GM12891 (cell line): ENCODE results near the gene MPZL1.

ENCODE experiments used
- DNase-seq: peaks from one replicate; pipeline ENCODE4 v3.0.0; 2011; ENCODE audit warnings: low spot score; ENCODE audit not compliant: insufficient read length
- FAIRE-seq: peaks from 2 replicates; lab custom pipeline; 2011; peaks lifted over from hg19 to GRCh38; lab: Jason Lieb, UNC
- PAX5 ChIP-seq: IDR thresholded peaks from 2 replicates; pipeline ENCODE4 v1.6.1; 2011; ENCODE audit warnings: low read length, moderate library complexity, mild to moderate bottlenecking; ENCODE audit not compliant: insufficient read depth, severe bottlenecking
- POLR2A ChIP-seq: IDR thresholded peaks from 2 replicates; pipeline ENCODE4 v1.6.1; 2011; ENCODE audit warnings: low read depth, low read length, control low read depth
- POLR2AphosphoS5 ChIP-seq: IDR thresholded peaks from 2 replicates; pipeline ENCODE4 v1.6.1; 2011; ENCODE audit warnings: low read depth, low read length, control low read depth
- POU2F2 ChIP-seq: IDR thresholded peaks from 2 replicates; pipeline ENCODE4 v1.6.1; 2011; ENCODE audit warnings: low read depth, mild to moderate bottlenecking, control low read depth, low read length, moderate library complexity
- SPI1 ChIP-seq: IDR thresholded peaks from 2 replicates; pipeline ENCODE4 v1.6.1; 2011; ENCODE audit warnings: low read depth, low read length, control low read depth
- TAF1 ChIP-seq: IDR thresholded peaks from 2 replicates; pipeline ENCODE4 v1.6.1; 2011; ENCODE audit warnings: low read depth, low read length, control low read depth

The MPZL1 gene

DNA sequence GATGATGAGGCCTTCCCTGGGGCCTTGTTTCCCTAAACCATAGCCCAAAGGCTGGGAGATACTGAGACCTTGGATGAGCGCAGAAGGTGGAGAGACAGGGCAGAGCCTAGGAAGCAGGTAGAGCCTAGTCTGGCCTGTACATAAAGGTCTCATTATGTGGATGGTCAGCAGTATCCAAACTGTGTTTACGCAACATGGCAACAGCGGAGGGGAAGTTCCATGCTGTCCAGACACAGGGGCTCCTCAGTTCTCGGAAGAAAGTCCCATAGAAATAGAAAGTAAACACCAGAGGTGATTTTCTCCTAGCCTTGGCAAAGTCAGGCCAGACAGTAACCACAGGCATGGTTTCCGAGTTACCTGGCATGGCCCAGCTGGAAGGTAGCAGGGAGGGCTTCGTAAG is 42.1 kb upstream of the MPZL1 start:
- no peak for DNase-seq
- no peak for TF ChIP-seq TAF1
- no peak for TF ChIP-seq POLR2AphosphoS5
- no peak for TF ChIP-seq SPI1
- no peak for TF ChIP-seq POLR2A
- TF ChIP-seq POU2F2 = no peak
- TF ChIP-seq PAX5 = no peak
- no peak for FAIRE-seq

DNA sequence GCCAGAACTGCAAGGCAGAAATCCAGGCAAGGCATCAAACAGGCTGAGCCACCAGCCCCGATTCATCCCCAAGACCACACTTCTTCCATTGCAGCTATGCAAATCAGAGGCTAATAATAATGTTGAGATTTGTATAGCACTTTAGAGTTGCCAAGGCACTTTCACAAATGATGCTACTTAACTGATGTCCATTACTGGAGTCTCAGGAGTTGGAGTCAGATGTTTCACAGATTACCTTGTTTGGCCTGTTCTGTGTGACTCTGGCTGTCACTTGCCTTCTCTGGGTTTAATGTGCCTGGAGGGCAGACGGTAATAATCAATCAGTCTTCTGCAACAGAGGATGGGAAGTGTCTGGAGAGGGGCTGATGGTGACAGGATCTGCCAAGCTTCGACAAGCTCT is 40.8 kb upstream of the MPZL1 start:
- peak; percentile 16 for FAIRE-seq
- DNase-seq = no peak
- TF ChIP-seq PAX5 (no peak), POLR2AphosphoS5 (no peak), POU2F2 (no peak), TAF1 (no peak), POLR2A (no peak), SPI1 (no peak)

DNA sequence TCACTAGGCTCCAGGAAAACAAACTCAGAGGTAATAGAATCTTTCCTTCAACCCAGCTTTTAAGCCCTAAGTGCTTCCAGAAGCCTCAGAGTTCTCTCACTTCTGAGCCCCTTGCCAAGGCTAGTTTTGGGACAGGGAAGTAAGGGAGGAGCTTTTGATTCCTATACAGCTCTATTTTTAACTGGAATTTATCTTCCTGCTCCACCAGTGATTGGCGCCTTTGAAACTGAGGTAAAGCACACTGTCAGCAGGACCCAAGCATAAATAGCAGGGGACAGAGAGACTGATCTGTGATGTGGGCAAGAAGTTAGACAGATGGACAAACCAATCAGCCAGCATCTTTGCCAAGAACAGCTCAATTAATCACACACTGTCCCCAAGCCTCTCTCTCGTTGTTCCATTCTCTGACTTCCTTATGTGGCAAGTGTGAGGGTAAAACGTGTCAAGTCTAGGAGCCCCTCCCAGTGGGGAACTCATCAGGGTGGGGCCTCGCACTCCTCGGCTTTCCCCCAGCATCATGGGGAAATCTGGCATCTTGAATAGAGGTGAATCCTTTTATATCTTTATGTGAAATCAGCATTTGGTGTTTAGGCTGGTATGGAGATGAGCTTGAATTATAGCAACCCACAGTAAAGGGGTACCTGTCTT is 40.2 kb upstream of the MPZL1 start:
- TF ChIP-seq POLR2AphosphoS5 (no peak), PAX5 (no peak), TAF1 (no peak), POLR2A (no peak), SPI1 (no peak), POU2F2 (no peak)
- FAIRE-seq (no peak), DNase-seq (no peak)

DNA sequence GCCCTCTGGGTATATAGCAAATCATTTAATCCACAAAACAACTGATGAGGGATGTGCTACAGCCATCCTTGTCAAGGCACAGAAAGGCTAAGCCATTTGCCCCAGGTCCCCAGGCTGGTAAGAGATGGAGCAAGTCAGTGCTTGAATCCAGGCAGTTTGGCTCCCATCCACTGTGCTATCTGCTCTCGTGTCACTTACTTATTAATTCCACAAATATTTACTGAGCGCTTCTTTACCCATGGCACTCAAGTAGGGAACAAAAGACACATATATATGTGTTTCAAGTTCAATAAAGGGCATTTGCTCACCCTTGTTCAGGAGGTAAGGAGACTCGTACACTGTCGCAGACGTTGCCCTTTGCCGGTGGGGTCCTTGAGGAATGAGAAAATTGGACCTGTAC is 38.6 kb upstream of the MPZL1 start:
- TF ChIP-seq PAX5 (no peak), POU2F2 (no peak), POLR2A (no peak), SPI1 (no peak), POLR2AphosphoS5 (no peak), TAF1 (no peak)
- DNase-seq (no peak), FAIRE-seq (no peak)

DNA sequence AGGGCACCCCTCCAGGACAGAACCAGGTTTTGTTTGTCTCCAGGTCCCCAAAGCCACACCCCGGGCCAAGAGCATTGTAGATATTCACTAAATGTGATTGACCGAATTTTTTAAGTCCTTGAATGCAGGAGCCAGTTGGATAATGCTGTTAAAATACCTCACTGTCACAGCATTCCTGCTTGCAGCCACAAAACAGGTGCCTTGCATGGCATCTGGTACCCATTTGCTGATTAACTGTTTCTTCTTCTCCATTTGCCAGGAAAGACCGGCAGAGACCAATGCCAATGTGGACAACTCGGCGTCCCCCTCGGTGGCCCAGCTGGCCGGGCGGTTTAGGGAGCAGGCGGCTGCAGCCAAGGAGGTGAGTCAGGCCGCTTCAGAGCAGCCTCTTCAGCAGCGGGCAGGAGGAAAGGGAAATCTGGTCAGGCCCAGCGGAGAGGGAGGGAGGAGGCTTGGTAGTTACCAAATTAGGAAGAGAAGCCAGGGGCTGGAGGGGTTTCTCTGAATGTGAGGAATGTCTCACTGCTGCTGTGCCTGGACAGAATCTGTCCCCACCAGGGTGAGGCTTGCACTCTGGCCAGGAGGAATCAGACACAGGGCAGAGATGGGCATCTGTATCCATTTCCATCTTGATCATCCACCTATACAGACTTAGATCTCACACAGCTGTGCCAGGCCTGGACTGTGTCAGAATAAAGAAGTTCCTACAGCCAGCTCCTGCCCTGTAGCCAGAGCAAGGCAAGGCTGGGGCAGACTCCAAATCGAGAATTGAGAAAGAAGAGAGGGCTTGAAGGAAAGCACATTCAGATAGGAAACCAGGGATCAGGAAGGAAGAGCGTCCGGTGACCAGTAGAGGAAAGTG is 37.9 kb upstream of the MPZL1 start:
- no peak for TF ChIP-seq PAX5
- DNase-seq (no peak), FAIRE-seq (no peak)

DNA sequence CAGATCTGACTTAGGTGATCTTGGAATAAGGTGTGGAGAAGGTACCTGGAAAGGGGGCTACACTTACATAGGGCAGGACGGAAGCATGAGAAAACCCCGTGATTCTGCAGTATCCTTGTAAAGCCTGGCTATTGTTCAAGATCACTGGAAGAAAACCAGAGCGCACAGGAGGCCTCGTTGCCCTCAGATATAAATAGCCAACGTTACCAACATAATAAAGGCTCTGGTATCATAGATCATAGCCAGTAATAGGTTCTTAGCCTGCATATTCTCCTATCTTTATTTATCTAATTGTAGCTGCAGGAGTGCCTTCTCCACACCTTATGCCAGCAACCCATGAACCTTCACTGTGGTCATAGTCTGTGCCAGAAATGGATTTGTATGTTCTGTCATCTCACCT is 35.9 kb upstream of the MPZL1 start:
- DNase-seq (no peak), FAIRE-seq (no peak)
- TF ChIP-seq POLR2AphosphoS5 = no peak
- TF ChIP-seq POLR2A = no peak
- no peak for TF ChIP-seq POU2F2
- no peak for TF ChIP-seq TAF1

DNA sequence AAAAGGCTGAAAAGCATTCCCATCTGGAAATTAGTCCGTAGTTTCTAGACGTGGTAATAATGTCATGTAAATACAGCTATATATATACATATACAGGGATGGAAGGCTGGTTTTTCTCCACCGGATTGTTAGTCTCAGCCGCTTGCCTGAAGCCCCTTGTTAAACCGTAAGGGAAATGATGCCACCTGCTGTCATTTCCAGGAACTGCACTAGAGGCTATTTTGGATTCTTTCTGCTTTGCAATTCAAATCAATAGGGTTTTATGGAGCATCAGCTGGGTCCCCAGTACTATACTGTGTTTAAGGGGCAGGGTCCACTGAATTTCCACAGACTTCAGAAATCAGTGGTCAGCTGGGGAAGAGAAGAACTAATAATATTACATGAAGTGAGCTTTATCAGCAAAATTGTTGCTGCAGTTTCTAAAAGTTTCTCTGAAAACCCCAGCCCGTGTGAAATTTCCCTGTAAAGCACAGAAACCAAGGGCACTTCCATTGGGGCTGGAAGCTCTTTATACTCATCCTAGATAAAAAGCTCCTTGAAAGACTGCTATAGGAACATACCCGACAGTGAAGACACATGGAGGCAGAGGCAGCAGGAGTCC is 33.8 kb upstream of the MPZL1 start:
- DNase-seq (peak; percentile 57), FAIRE-seq (peak; percentile 72)
- no peak for TF ChIP-seq SPI1
- TF ChIP-seq POLR2A = no peak
- no peak for TF ChIP-seq POLR2AphosphoS5
- TF ChIP-seq POU2F2 = no peak; the same call in 1 of the 2 replicates
- TF ChIP-seq PAX5 = no peak
- no peak for TF ChIP-seq TAF1

DNA sequence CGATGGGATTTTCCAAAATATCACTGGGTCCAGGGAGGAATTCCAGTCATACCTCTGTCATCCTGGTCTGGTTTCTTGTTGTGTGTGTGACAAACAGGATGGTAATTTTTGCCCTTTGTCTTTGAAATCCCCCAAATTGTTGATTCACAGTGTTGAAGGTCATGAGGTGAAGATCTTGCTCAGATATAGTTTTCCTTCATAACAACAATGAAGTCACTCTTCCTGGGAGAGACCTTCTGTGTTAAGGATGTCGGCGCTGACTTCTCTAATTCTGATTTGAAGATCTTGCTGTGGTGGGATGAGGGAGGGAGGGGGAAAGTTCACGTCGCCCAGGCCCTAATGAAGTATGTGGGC is 32.2 kb upstream of the MPZL1 start:
- TF ChIP-seq POLR2AphosphoS5 (no peak), POLR2A (no peak), SPI1 (no peak), PAX5 (no peak), TAF1 (no peak), POU2F2 (no peak)
- DNase-seq (no peak), FAIRE-seq (no peak)

DNA sequence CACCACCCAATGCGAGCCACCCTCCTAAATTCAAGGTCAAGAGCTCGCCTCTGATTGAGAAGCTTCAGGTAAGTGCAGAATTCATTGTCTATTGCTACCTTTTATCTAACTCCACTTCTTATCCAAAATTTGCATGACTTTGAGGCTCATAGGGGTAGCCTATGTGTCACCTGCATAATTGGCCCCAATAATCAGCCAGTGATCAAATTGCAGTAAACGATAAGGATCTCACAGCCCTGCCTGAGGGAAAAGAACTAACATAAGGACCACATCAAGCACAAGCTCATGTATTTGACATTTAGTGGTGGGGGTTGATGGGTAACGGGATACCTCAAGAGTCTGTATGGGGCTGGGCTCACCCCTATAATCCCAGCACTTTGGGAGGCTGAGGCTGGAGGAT is 31.7 kb upstream of the MPZL1 start:
- FAIRE-seq = no peak
- TF ChIP-seq POLR2A (no peak), POU2F2 (no peak), SPI1 (no peak), TAF1 (no peak), POLR2AphosphoS5 (no peak), PAX5 (no peak)
- DNase-seq = no peak

DNA sequence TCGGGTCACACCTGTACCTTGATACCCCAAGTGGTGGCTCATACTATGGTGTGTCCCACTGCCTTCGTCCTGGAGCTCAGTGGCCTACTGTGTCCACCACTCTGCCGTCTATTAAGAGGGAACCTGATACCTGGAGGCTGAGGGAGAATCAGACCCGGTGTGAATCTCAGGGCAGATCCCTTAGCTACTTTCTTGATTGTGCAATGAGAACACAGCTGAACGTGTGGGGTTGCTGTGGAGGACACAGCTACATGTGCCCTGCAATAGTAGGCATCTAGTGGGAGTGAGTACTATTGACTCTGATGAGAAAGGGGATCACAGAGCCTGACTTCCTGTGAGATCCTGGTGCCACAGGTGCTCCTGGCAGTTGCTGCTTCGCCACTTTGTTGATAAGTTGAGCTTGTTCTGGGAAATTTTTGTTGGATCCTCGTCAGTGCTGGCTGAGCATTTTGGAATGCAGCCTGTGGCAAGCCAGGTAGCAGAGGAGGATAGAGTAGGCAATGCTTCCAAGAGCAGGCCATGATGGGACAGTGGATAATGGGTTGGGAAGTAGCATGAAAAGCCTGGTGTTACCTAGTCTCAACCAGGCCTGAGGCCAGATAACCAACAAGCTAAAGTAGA is 28.2 kb upstream of the MPZL1 start:
- no peak for TF ChIP-seq POU2F2
- TF ChIP-seq TAF1 = no peak
- no peak for TF ChIP-seq PAX5
- TF ChIP-seq POLR2A = no peak
- no peak for TF ChIP-seq SPI1
- no peak for TF ChIP-seq POLR2AphosphoS5
- DNase-seq (no peak), FAIRE-seq (no peak)
